COR-L47 (cell line): ENCODE results near the gene PPP6R3.
"Not testable (repeated sequence)": the region's sequence is repeated elsewhere in the genome, so short reads cannot be mapped to it uniquely, and the experiment has no call there.

Experiments used
- DNase-seq: peaks from one replicate; lab custom pipeline; 2025; lab: John Stamatoyannopoulos, UW

Gene PPP6R3

GRCh38 chr11:68460741-68461574 is at the start of gene PPP6R3:
Gene PPP6R3, plus strand, starts transcription at chr11:68460752. Its CDS starts 76,913 bp downstream, at chr11:68537665.
- peak; percentile 59 for DNase-seq

- peak; percentile 59 for DNase-seq
Measured at GRCh38 chr11:68411501-68411991, 49.0 kb upstream of the PPP6R3 start.

- DNase-seq = no peak
Measured at GRCh38 chr11:68412593-68413475, 47.7 kb upstream of the PPP6R3 start.

- no peak for DNase-seq
Measured at GRCh38 chr11:68413591-68413999, 47.0 kb upstream of the PPP6R3 start.

- DNase-seq = no peak
Measured at GRCh38 chr11:68414496-68415221, 45.9 kb upstream of the PPP6R3 start.

GRCh38 chr11:68416070-68416578 is 44.4 kb upstream of the PPP6R3 start:
- no peak for DNase-seq

GRCh38 chr11:68418648-68419047 is 41.9 kb upstream of the PPP6R3 start:
- DNase-seq = peak; percentile 33

- DNase-seq = no peak
Measured at GRCh38 chr11:68420171-68420570, 40.4 kb upstream of the PPP6R3 start.

- DNase-seq = no peak
Measured at GRCh38 chr11:68423481-68423880, 37.1 kb upstream of the PPP6R3 start.

GRCh38 chr11:68424101-68424632 is 36.4 kb upstream of the PPP6R3 start:
- no peak for DNase-seq

- no peak for DNase-seq
Measured at GRCh38 chr11:68424981-68425865, 35.3 kb upstream of the PPP6R3 start.

GRCh38 chr11:68425866-68426380 is 34.6 kb upstream of the PPP6R3 start:
- DNase-seq = no peak

- no peak for DNase-seq
Measured at GRCh38 chr11:68429661-68430060, 30.9 kb upstream of the PPP6R3 start.

GRCh38 chr11:68430384-68430783 is 30.2 kb upstream of the PPP6R3 start:
- DNase-seq = no peak

- no peak for DNase-seq
Measured at GRCh38 chr11:68430801-68431200, 29.8 kb upstream of the PPP6R3 start.

- DNase-seq = no peak
Measured at GRCh38 chr11:68431984-68432645, 28.4 kb upstream of the PPP6R3 start.

GRCh38 chr11:68432874-68433273 is 27.7 kb upstream of the PPP6R3 start:
- DNase-seq = no peak

- no peak for DNase-seq
Measured at GRCh38 chr11:68433541-68433940, 27.0 kb upstream of the PPP6R3 start.

GRCh38 chr11:68434159-68434558 is 26.4 kb upstream of the PPP6R3 start:
- not testable (repeated sequence) for DNase-seq
